NK-92 (cell line): ENCODE measurements around the gene TMEM140.
A peak's percentile ranks its signal among the peaks of the same experiment; 100 is the strongest.

Experiments used
- DNase-seq: peaks from one replicate; lab custom pipeline; 2025; ENCODE audit not compliant: unreplicated experiment; lab: John Stamatoyannopoulos, UW

TMEM140 gene

GRCh38 chr7:135192914-135193536, 45.2 kb downstream of the TMEM140 start:
- DNase-seq: no peak

GRCh38 chr7:135193615-135194081, 45.8 kb downstream of the TMEM140 start:
- no peak for DNase-seq

- DNase-seq: no peak
Measured at GRCh38 chr7:135194494-135195095, 46.7 kb downstream of the TMEM140 start.

GRCh38 chr7:135195156-135195555, 47.3 kb downstream of the TMEM140 start:
- DNase-seq: no peak

- no peak for DNase-seq
Measured at GRCh38 chr7:135195968-135196629, 48.2 kb downstream of the TMEM140 start.

- no peak for DNase-seq
Measured at GRCh38 chr7:135197343-135197742, 49.5 kb downstream of the TMEM140 start.

- no peak for DNase-seq
Measured at GRCh38 chr7:135197906-135198655, 50.2 kb downstream of the TMEM140 start.

GRCh38 chr7:135199439-135199838, 51.6 kb downstream of the TMEM140 start:
- DNase-seq: no peak

- DNase-seq: no peak
Measured at GRCh38 chr7:135200821-135201331, 53.0 kb downstream of the TMEM140 start.

GRCh38 chr7:135201350-135201749, 53.5 kb downstream of the TMEM140 start:
- DNase-seq: no peak

- no peak for DNase-seq
Measured at GRCh38 chr7:135204341-135204749, 56.5 kb downstream of the TMEM140 start.

GRCh38 chr7:135204876-135205275, 57.0 kb downstream of the TMEM140 start:
- DNase-seq: no peak

GRCh38 chr7:135205850-135206249, 58.0 kb downstream of the TMEM140 start:
- DNase-seq: no peak

GRCh38 chr7:135206941-135207391, 59.1 kb downstream of the TMEM140 start:
- DNase-seq: no peak

GRCh38 chr7:135207406-135208101, 59.7 kb downstream of the TMEM140 start:
- no peak for DNase-seq

- no peak for DNase-seq
Measured at GRCh38 chr7:135208102-135208793, 60.4 kb downstream of the TMEM140 start.

GRCh38 chr7:135209225-135209834, 61.5 kb downstream of the TMEM140 start:
- no peak for DNase-seq

GRCh38 chr7:135210888-135211178, 63.0 kb downstream of the TMEM140 start:
- no peak for DNase-seq

- peak; percentile 78 for DNase-seq
Measured at GRCh38 chr7:135211179-135211945, 63.5 kb downstream of the TMEM140 start, which contains the start of gene WDR91. TSS of gene WDR91 (minus strand) at chr7:135211526. CDS start at chr7:135211502, 24 bp downstream.
